Endothelial cell of umbilical vein (primary cell): ENCODE data around the gene OR6C6. TPM values are rescaled to one million over a fixed set of nuclear protein-coding genes. Genes with fewer than 3 reads are reported as not detected.

Experiments used
- BruUV-seq: library from RNA; stranded (reverse); fragments of 400-500 nt; replicated peaks from 2 replicates; lab custom pipeline; 2021; lab: Mats Ljungman, UMichigan
- CTCF ChIA-PET: fragments of 300-600, 350-600 bp; sonication (Branson Sonifier 250); formaldehyde crosslinking; loops from one replicate; lab custom pipeline; 2021; ENCODE audit warnings: antibody characterized with exemption, inconsistent platforms; lab: Charles Lee
- POLR2A ChIA-PET: fragments of 300-600, 350-600 bp; sonication (Branson Sonifier 250); formaldehyde crosslinking; loops from one replicate; lab custom pipeline; 2021; ENCODE audit warnings: antibody characterized with exemption, inconsistent platforms; lab: Charles Lee
- DNase-seq: peaks from one replicate; pipeline ENCODE4 v3.0.0-alpha.2; 2011; ENCODE audit warnings: low read depth, low spot score
- FAIRE-seq: peaks from 2 replicates; lab custom pipeline; 2011; peaks lifted over from hg19 to GRCh38; lab: Jason Lieb, UNC
- H2AFZ ChIP-seq: 2 replicates; pipeline ENCODE4 v1.6.0; 2012; ENCODE audit warnings: low read depth, low read length, control low read depth, inconsistent platforms
- H3K27ac ChIP-seq: 2 replicates; pipeline ENCODE4 v1.5.1; 2011; ENCODE audit warnings: low read depth, mild to moderate bottlenecking, control low read depth, low read length, moderate library complexity; ENCODE audit not compliant: insufficient read depth
- H3K27me3 ChIP-seq, 2 experiments: 2 replicates each; pipeline versions ENCODE4 v1.6.0 to v1.6.1; 2011; ENCODE audit warnings: low read length in 2 of 2, mixed read lengths in 1 of 2; ENCODE audit not compliant: control insufficient read depth in 2 of 2, insufficient read depth in 2 of 2
- H3K36me3 ChIP-seq, 2 experiments: 2 replicates in 1 of 2; 3 replicates in 1 of 2; pipeline ENCODE4 v1.5.1; 2011; ENCODE audit warnings: low read length in 2 of 2, mild to moderate bottlenecking in 1 of 2, moderate library complexity in 1 of 2; ENCODE audit not compliant: control insufficient read depth in 2 of 2, insufficient read depth in 2 of 2; ENCODE audit errors: extremely low read depth in 1 of 2
- H3K4me1 ChIP-seq: 3 replicates; pipeline ENCODE4 v1.5.1; 2011; ENCODE audit warnings: mild to moderate bottlenecking, low read length; ENCODE audit not compliant: control insufficient read depth, insufficient read depth; ENCODE audit errors: extremely low read depth
- H3K4me2 ChIP-seq: 2 replicates; pipeline ENCODE4 v1.6.1; 2011; ENCODE audit warnings: low read length, control low read depth, mixed read lengths; ENCODE audit not compliant: insufficient read depth
- H3K4me3 ChIP-seq, 3 experiments: fragments of 200-600 bp in 1 of 3; sonication (generic), shearing (Covaris generic) in 1 of 3; replicated peaks in 1 of 3; 2 replicates each; pipeline ENCODE4 v1.5.1; 2011 to 2016; ENCODE audit warnings: control low read depth in 3 of 3, low read length in 3 of 3, mild to moderate bottlenecking in 2 of 3, inconsistent platforms in 1 of 3, low read depth in 1 of 3, moderate library complexity in 1 of 3; ENCODE audit not compliant: insufficient read depth in 1 of 3
- H3K79me2 ChIP-seq: 2 replicates; pipeline ENCODE4 v1.6.0; 2012; ENCODE audit warnings: low read length, inconsistent platforms; ENCODE audit not compliant: control insufficient read depth, insufficient read depth
- H3K9ac ChIP-seq: replicated peaks from 2 replicates; pipeline ENCODE3; 2011; ENCODE audit warnings: low read length, control low read depth; ENCODE audit not compliant: insufficient read depth; ENCODE audit errors: extremely low read depth
- H3K9me1 ChIP-seq: replicated peaks from 3 replicates; pipeline ENCODE4 v1.6.0; 2011; ENCODE audit warnings: mild to moderate bottlenecking, low read length; ENCODE audit not compliant: control insufficient read depth, insufficient read depth; ENCODE audit errors: extremely low read depth
- H3K9me3 ChIP-seq: replicated peaks from 2 replicates; pipeline ENCODE4 v1.5.1; 2012; ENCODE audit warnings: low read length, inconsistent platforms; ENCODE audit not compliant: control insufficient read depth, insufficient read depth
- H4K20me1 ChIP-seq: replicated peaks from 2 replicates; pipeline ENCODE3; 2011; ENCODE audit warnings: mild to moderate bottlenecking, low read length; ENCODE audit not compliant: control insufficient read depth, insufficient read depth; ENCODE audit errors: extremely low read depth
- EZH2 ChIP-seq: IDR thresholded peaks from 2 replicates; pipeline ENCODE4 v1.6.1; 2012; ENCODE audit warnings: borderline replicate concordance, low read depth, mild to moderate bottlenecking, moderate library complexity, low read length, inconsistent platforms; ENCODE audit not compliant: severe bottlenecking
- FOS ChIP-seq: IDR thresholded peaks from 2 replicates; pipeline ENCODE4 v1.6.1; 2011; ENCODE audit warnings: mild to moderate bottlenecking, low read length, moderate library complexity, borderline replicate concordance; ENCODE audit not compliant: insufficient read depth
- GATA2 ChIP-seq: IDR thresholded peaks from 2 replicates; pipeline ENCODE4 v1.7.0; 2011; ENCODE audit warnings: low read depth, mild to moderate bottlenecking, moderate library complexity, mixed read lengths, low read length; ENCODE audit not compliant: insufficient read length, insufficient read depth
- JUN ChIP-seq: IDR thresholded peaks from 2 replicates; pipeline ENCODE4 v1.6.1; 2011; ENCODE audit warnings: borderline replicate concordance, low read depth; ENCODE audit not compliant: insufficient read length, insufficient read depth
- POLR2A ChIP-seq: IDR thresholded peaks from 2 replicates; pipeline ENCODE4 v1.6.1; 2012; ENCODE audit warnings: low read depth, mild to moderate bottlenecking, control low read depth, low read length
- POLR2AphosphoS5 ChIP-seq: IDR thresholded peaks from 2 replicates; pipeline ENCODE4 v1.6.1; 2012; ENCODE audit warnings: low read depth, mild to moderate bottlenecking, control low read depth, low read length, moderate library complexity; ENCODE audit not compliant: insufficient read depth
- dilution Hi-C: fragments of 300-500 bp; cut with MboI; formaldehyde crosslinking; loops from one replicate; pipeline ENCODE4 v1.15.0; 2019; ENCODE audit warnings: low sequenced_read_pairs; ENCODE audit not compliant: extremely low pct_ligation_motif_present
- intact Hi-C: fragments of 100-400 bp; cut with micrococcal nuclease; formaldehyde crosslinking; loops from one replicate; pipeline ENCODE4 v1.10.0; 2022
- polyA plus RNA-seq, 4 experiments: library from polyadenylated mRNA; depleted of rRNA in 3 of 4; stranded (reverse) in 3 of 4; unstranded in 1 of 4; fragments of >200 nt; gene quantifications; 2 replicates each; pipeline versions ENCODE4 v1.2.1 to v1.2.3, GENCODE V29; 2011 to 2012; ENCODE audit warnings: missing spikeins in 1 of 4
- total RNA-seq: library from RNA; stranded (reverse); gene quantifications from 2 replicates; pipeline ENCODE4 v1.2.3, GENCODE V29; 2021
- TF ChIP-seq, protein P1 (sequence below), 2 donors: IDR thresholded peaks; 1 replicate in 1 of 2; 2 replicates in 1 of 2; pipeline ENCODE4 v1.5.1; 2011; ENCODE audit warnings: low read length in 2 of 2, mild to moderate bottlenecking in 2 of 2, moderate library complexity in 2 of 2, control low read depth in 1 of 2, inconsistent platforms in 1 of 2, low read depth in 1 of 2; ENCODE audit not compliant: insufficient read depth in 1 of 2; ENCODE audit errors: extremely low read depth in 1 of 2

Gene OR6C6
- total and polyA plus RNA-seq, 2 donors (not counting 3 experiments of a cell fraction or from before 2014, with no cell fraction given), result not detected

DNA sequence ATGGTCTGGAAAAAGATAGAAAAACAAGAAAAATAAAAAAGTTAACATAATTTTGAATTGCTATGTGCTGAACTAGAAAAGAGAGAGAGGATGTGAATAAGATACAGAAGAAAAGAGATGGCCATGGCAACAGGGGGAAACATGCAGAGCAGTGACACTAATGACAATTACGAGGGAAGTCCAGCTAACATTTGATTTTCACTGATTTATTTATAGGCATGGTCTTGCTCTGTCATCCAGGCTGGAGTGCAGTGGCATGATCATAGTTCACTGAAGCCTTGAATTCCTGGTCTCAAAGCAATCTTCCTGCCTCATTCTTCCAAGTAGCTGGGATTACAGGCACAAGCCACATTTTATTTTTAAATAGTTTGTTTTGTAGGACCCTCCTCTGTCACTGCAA is 50.2 kb downstream of the OR6C6 start:
- TF ChIP-seq FOS, result no peak
- H3K36me3 ChIP-seq, result no peaks in the 10 kb centered on the region
- no peaks in the 10 kb centered on the region for H3K27me3 ChIP-seq
- intact Hi-C loops, result no loop called here
- DNase-seq (no peak), FAIRE-seq (no peak)
- ChIA-PET CTCF (no interaction called here), POLR2A (no interaction called here)
- H3K79me2 ChIP-seq, result no peaks in the 10 kb centered on the region
- no peak overlapping the region for H3K4me3 ChIP-seq
- H3K4me2 ChIP-seq, result no peak overlapping the region
- no peaks in the 10 kb centered on the region for H3K4me1 ChIP-seq
- no peaks in the 10 kb centered on the region for H3K9me3 ChIP-seq
- dilution Hi-C loops, result no loop called here
- H2AFZ ChIP-seq, result no peak overlapping the region
- no peak overlapping the region for H3K9ac ChIP-seq
- BruUV-seq, result no TSS peak
- H4K20me1 ChIP-seq, result no peaks in the 10 kb centered on the region
- H3K27ac ChIP-seq, result no peak overlapping the region
- H3K9me1 ChIP-seq, result no peaks in the 10 kb centered on the region

DNA sequence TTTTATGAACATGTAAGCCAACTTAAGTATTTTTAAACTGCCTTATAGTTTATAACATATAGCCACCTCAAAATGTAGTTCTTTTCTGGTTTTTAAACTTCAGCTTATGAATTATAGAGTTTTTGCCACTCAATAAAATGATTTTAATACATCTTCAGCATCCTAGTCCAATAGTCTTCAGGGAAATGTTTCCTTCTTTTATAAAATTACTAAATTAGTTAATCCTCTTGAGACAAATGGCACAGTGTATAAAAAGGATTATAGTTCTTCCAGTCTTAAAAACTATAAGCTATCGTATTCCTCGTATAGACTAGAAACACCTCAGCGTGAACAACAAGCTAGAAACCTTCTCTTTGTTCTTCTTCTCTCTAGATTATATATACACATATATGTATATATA is 52.1 kb downstream of the OR6C6 start, which contains the start of gene OR6C74:
OR6C74 (plus strand) TSS at position 301 of the 400 bp plus-strand sequence. CDS start 2,679 bp downstream, outside the sequence.
- no peaks in the 10 kb centered on the region for H3K36me3 ChIP-seq
- no peak within 1 kb of the TSS for H3K9ac ChIP-seq
- intact Hi-C loops, result no loop called here
- FAIRE-seq, result no peak
- no peak within 1 kb of the TSS for H3K4me3 ChIP-seq
- H3K27ac ChIP-seq, result no peak within 1 kb of the TSS
- H3K27me3 ChIP-seq, result no peaks in the 10 kb centered on the region
- dilution Hi-C loops, result no loop called here
- no peak for DNase-seq
- H3K4me2 ChIP-seq, result no peak within 1 kb of the TSS
- H3K4me1 ChIP-seq, result no peaks in the 10 kb centered on the region
- TF ChIP-seq JUN (no peak), EZH2 (no peak), POLR2A (no peak), GATA2 (no peak), POLR2AphosphoS5 (no peak), FOS (no peak)
- TF ChIP-seq, protein P1, sequence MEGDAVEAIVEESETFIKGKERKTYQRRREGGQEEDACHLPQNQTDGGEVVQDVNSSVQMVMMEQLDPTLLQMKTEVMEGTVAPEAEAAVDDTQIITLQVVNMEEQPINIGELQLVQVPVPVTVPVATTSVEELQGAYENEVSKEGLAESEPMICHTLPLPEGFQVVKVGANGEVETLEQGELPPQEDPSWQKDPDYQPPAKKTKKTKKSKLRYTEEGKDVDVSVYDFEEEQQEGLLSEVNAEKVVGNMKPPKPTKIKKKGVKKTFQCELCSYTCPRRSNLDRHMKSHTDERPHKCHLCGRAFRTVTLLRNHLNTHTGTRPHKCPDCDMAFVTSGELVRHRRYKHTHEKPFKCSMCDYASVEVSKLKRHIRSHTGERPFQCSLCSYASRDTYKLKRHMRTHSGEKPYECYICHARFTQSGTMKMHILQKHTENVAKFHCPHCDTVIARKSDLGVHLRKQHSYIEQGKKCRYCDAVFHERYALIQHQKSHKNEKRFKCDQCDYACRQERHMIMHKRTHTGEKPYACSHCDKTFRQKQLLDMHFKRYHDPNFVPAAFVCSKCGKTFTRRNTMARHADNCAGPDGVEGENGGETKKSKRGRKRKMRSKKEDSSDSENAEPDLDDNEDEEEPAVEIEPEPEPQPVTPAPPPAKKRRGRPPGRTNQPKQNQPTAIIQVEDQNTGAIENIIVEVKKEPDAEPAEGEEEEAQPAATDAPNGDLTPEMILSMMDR (IDR thresholded peaks at IDR 0.05; ENCODE audit: extremely low read depth in 1 of 2, insufficient read depth in 1 of 2, low read depth in 1 of 2, low read length in 2 of 2), result no peak
- H2AFZ ChIP-seq, result no peak within 1 kb of the TSS
- ChIA-PET CTCF (no interaction called here), POLR2A (no interaction called here)
- no TSS peak for BruUV-seq
- H3K9me1 ChIP-seq, result no peaks in the 10 kb centered on the region
- no peaks in the 10 kb centered on the region for H3K79me2 ChIP-seq
- no peaks in the 10 kb centered on the region for H4K20me1 ChIP-seq
- H3K9me3 ChIP-seq, result no peaks in the 10 kb centered on the region

Other genes starting within 250 kb of the OR6C6 start
- gene OR9K2, start 170.2 kb downstream of the OR6C6 start, total RNA-seq, result not detected in 2 replicates
- not detected in 2 replicates for gene OR9K2, start 170.2 kb downstream of the OR6C6 start, polyA plus RNA-seq
- gene OR10A7, start 75.5 kb downstream of the OR6C6 start, total RNA-seq, result not detected in 2 replicates
- not detected in 2 replicates for gene OR10A7, start 75.5 kb downstream of the OR6C6 start, polyA plus RNA-seq
- not detected in 2 replicates for gene OR6C74, start 52.0 kb downstream of the OR6C6 start, total RNA-seq
- not detected in 2 replicates for gene OR6C74, start 52.0 kb downstream of the OR6C6 start, polyA plus RNA-seq
- not detected in 2 replicates for gene OR6C1, start 17.8 kb upstream of the OR6C6 start, total RNA-seq
- not detected in 2 replicates for gene OR6C1, start 17.8 kb upstream of the OR6C6 start, polyA plus RNA-seq
- gene OR6C3, start 34.2 kb upstream of the OR6C6 start, total RNA-seq, result not detected in 2 replicates
- not detected in 2 replicates for gene OR6C3, start 34.2 kb upstream of the OR6C6 start, polyA plus RNA-seq
- not detected in 2 replicates for gene OR6C75, start 66.4 kb upstream of the OR6C6 start, total RNA-seq
- not detected in 2 replicates for gene OR6C75, start 66.4 kb upstream of the OR6C6 start, polyA plus RNA-seq
- gene OR6C65, start 104.0 kb upstream of the OR6C6 start, total RNA-seq, result not detected in 2 replicates
- gene OR6C65, start 104.0 kb upstream of the OR6C6 start, polyA plus RNA-seq, result not detected in 2 replicates
- not detected in 2 replicates for gene OR6C76, start 129.7 kb upstream of the OR6C6 start, total RNA-seq
- gene OR6C76, start 129.7 kb upstream of the OR6C6 start, polyA plus RNA-seq, result not detected in 2 replicates
- gene OR6C2, start 147.5 kb upstream of the OR6C6 start, total RNA-seq, result not detected in 2 replicates
- not detected in 2 replicates for gene OR6C2, start 147.5 kb upstream of the OR6C6 start, polyA plus RNA-seq
- not detected in 2 replicates for gene OR6C70, start 173.6 kb upstream of the OR6C6 start, total RNA-seq
- gene OR6C70, start 173.6 kb upstream of the OR6C6 start, polyA plus RNA-seq, result not detected in 2 replicates
- gene OR6C68, start 195.8 kb upstream of the OR6C6 start, total RNA-seq, result not detected in 2 replicates
- not detected in 2 replicates for gene OR6C68, start 195.8 kb upstream of the OR6C6 start, polyA plus RNA-seq